ENCODE measurements around the gene SPATA33.
A peak's percentile ranks its signal among the peaks of the same experiment; 100 is the strongest.

Gene SPATA33

GRCh38 chr16:89711601-89712273 lies 54.1 kb downstream of the SPATA33 start:
- DNase-seq, result peak; percentile 93

- DNase-seq, result peak; percentile 45
These were observed 54.7 kb downstream of the SPATA33 start for GRCh38 chr16:89712274-89712781.

GRCh38 chr16:89716493-89716892 lies 58.9 kb downstream of the SPATA33 start:
- DNase-seq, result no peak

- no peak for DNase-seq
These were observed 59.5 kb downstream of the SPATA33 start for GRCh38 chr16:89716916-89717687.

- DNase-seq, result peak; percentile 44
These were observed 60.3 kb downstream of the SPATA33 start for GRCh38 chr16:89717688-89718505.
